Head of caudate nucleus (tissue), 42 donors: ENCODE data around the gene IKZF4.
"Not testable (repeated sequence)": the region's sequence is repeated elsewhere in the genome, so short reads cannot be mapped to it uniquely, and the experiment has no call there.

ENCODE experiments used
- DNase-seq, 42 donors: peaks; one replicate each; pipeline versions ENCODE4 v3.0.0 to v3.0.0-alpha.2; 2020 to 2021; ENCODE audit warnings: mixed read lengths in 7 of 42
- intact Hi-C: fragments of 100-400 bp; cut with DNase I; formaldehyde crosslinking; loops from one replicate; pipeline ENCODE4 v1.15.0; 2022

IKZF4 gene

DNA sequence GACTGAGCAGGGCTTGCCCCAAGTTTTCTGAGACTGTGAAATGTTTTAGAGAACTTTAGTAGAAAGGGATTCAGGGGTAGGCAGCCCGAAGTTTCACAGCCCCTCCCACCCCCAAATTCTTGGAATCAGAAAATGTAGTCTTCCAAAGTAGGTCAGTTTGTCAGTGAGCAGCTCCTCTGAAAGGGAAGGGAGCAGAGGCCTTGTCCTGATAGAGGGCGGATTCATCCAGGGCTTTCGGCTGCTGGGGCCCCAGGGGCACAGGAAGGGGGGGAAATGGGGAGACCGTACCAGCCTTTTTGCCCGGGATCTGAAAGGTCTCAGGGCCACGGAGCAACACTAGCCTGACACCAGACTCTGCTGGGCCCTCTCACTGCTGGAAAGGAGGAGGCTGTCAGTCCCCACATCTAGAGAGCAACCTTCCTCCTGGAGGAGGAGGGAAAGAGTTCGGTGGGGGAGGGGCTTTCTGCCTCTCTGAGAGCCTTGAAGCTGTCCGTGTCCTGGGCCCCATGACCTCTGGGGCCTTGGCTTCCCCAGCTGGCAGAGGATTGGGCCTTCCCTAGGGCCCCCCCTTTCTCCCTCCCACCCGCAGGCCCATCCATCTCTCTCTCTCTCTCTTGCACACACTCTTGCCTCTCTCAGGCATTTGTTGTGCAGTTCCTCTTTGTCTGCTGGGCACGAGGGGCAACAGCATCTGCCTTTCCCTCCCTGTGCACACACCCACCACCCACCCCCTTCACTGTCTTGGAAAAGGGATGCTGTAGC lies at the start of gene IKZF4:
IKZF4 (plus strand) TSS at position 621 of the 762 bp plus-strand sequence. CDS start 451 bp downstream, outside the sequence.
- peak in 26 of 42 donors; percentile 8 to 69 (median 34) for DNase-seq
- intact Hi-C loops = no loop called here

DNA sequence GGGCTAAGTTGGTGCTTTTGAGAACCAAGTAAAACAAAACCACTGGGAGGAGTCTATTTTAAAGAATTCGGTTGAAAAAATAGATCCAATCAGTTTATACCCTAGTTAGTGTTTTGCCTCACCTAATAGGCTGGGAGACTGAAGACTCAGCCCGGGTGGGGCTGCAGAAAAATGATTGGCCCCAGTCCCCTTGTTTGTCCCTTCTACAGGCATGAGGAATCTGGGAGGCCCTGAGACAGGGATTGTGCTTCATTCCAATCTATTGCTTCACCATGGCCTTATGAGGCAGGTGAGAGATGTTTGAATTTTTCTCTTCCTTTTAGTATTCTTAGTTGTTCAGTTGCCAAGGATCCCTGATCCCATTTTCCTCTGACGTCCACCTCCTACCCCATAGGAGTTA lies 48.8 kb upstream of the IKZF4 start:
- intact Hi-C loops = loop anchor here (5.0 kb wide), 1 partner anchor 45 kb away; the partner anchor contains the start of gene PYM1

DNA sequence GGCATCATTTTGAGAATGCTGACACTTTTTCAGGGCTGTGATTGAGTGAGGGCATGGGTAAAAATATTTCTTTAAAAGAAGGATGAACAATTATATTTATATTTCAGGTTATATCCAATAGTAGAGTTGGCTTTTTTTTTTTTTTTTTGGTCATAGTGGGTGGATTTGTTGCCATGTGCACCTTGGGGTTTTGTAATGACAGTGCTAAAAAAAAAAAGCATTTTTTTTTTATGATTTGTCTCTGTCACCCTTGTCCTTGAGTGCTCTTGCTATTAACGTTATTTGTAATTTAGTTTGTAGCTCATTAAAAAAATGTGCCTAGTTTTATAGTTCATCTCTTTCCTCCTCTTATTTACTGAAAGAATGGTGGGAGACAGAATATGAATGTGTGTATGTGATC lies 48.4 kb upstream of the IKZF4 start:
- DNase-seq = no peak
- intact Hi-C loops = loop anchor here (5.0 kb wide), 1 partner anchor 45 kb away; the partner anchor contains the start of gene PYM1

More for the DNA sequence above, 48.8 kb upstream of the IKZF4 start:
- no peak for DNase-seq

DNA sequence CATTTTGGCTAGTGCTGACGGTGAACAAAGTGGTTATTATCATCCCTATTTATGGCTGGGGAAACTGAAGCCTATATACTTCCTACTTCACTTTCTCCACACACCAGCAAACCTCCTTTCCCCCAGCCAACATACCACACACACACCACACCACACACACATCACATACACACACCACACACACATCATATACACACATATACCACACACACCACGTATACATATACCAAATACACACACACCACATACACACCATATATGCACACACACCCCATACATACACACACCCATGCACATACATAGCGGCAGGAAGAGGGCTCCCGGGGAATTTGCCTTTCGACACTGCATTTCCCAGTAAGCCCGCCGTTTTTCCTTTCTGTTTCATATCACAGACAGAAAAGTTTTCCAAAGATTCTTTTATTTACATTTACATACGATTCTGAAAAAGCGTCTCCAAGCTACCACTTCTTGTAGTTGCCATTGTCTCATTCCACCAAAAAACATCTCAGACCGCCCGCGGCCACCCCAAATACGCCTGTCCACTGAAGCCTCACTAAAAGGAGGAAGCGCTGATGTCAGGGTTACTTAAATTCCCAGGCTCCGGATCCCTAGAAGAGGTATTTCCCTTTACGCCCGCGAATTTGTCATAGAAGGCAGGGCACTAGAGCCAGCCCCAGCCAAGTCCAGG lies 47.8 kb upstream of the IKZF4 start:
- peak in 13 of 42 donors; percentile 3 to 48 (median 31) for DNase-seq
- intact Hi-C loops = loop anchor here (5.0 kb wide), 1 partner anchor 46 kb away; the partner anchor contains the start of gene PYM1

DNA sequence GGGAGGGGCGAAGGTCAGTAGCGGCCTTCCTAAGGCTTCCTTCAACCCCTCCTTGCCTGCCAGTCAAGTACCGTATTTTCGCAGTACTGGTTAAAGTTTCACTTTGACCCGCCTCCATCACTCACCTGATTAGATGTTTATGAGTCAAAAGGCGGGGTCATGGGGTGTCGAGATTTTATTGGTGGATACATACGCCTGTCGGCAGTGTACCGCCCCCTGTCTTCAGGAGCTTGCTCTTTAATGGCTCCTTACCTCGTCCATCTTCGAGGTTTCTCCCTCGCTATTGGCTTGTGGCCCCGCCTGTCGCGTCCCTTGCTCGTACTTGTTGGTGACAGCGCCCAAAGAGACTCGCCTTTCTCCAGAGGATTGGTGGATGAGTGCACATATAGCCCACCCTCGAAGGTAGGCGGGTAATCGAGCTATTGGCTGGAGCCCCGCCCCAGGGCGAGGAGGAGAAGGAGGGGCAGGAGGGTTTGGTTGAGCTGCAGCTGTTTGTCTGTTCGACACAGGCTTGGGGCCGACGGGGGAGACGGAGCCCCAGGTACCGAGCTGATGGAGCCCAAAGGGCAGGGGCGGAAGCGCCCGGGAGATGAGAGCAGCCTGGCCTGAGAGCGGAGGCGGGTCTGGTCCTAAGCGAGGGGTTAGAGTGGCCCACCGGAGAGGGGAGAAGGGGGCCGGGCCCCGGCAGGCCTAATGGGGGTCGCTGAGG lies 47.1 kb upstream of the IKZF4 start, which contains the start of gene RAB5B:
RAB5B (plus strand) TSS at position 480 of the 709 bp plus-strand sequence. CDS start 12,883 bp downstream, outside the sequence.
- DNase-seq = peak; percentile 96 to 100 (median 100)
- intact Hi-C loops = loop anchor here (5.0 kb wide), 1 partner anchor 46 kb away; the partner anchor contains the start of gene PYM1

DNA sequence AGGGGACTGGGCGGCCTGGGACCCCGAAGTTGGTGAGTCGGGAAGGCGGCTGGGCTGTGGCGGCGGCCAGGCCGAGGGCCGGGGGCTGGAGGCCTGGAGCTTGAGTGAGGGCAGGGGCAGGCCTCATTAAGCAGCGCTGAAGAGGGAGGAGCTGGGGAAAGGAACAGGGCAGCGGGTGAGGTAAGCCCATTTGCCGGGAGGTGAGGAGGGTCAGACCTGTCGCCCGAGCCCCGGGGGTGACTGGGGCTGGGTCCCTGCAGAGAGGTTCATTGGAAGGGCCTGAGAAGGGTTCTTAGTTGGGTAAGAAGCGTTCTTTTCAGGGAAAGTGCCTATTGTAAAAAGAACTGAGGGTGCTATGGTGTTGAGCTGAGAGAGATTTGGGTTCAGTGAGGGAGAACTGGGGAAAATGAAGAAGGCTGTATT lies 46.5 kb upstream of the IKZF4 start:
- intact Hi-C loops = loop anchor here (5.0 kb wide), 1 partner anchor 47 kb away; the partner anchor contains the start of gene PYM1

DNA sequence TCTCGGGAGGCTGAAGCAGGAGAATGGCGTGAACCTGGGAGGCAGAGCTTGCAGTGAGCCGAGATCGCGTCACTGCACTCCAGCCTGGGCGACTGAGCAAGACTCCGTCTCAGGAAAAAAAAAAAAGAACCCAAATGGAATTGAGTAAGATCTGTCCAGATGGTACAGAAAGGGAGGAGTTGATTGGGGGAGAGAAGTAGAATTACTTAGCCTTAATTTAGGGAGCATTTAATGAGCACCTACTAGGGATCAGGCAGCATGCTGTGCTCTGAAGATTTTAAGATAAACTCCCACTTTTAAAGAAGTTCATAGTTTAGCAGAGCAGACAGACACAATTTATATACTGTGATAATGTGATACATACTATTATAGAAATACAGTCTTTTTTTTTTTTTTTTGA lies 42.5 kb upstream of the IKZF4 start:
- intact Hi-C loops = no loop called here
- DNase-seq = no peak

More for the DNA sequence above, 46.5 kb upstream of the IKZF4 start:
- peak in 11 of 42 donors; percentile 15 to 57 (median 31) for DNase-seq

DNA sequence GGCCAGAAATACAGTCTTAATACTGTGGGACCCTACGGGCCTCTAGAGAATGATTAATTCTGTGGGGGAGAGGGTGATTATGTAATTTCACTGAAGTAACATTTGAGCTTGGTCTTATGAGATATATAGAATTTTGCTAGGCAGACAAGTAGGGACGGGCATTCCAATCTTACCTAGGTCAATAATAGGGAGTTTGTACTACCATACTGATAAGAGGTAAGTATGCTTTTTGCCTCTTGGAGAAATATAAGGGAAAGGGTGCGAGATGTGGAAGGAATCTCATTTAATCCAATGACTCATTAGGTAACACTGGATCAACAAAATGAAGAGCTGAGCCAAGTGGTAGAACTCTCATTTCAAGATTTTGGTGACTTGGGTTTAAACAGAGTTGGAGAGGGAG lies 41.8 kb upstream of the IKZF4 start:
- DNase-seq = no peak
- intact Hi-C loops = no loop called here

DNA sequence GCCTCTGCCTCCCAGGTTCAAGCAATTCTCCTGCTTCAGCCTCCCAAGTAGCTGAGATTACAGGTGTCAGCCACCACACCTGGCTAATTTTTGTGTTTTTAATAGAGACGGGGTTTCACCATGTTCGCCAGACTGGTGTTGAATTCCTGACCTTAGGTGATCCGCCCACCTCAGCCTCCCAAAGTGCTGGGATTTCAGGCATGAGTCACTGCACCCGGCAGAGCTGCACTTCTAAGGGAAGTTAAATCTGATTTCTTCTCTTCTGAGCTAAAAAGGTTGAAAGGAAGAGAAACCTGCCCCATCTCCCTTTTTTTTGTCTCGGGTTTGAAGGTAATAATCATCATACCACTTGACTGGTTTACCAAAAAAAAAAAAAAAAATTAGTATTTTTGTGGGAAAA lies 39.0 kb upstream of the IKZF4 start:
- intact Hi-C loops = not testable (repeated sequence)
- peak in 35 of 42 donors; percentile 5 to 80 (median 53) for DNase-seq

DNA sequence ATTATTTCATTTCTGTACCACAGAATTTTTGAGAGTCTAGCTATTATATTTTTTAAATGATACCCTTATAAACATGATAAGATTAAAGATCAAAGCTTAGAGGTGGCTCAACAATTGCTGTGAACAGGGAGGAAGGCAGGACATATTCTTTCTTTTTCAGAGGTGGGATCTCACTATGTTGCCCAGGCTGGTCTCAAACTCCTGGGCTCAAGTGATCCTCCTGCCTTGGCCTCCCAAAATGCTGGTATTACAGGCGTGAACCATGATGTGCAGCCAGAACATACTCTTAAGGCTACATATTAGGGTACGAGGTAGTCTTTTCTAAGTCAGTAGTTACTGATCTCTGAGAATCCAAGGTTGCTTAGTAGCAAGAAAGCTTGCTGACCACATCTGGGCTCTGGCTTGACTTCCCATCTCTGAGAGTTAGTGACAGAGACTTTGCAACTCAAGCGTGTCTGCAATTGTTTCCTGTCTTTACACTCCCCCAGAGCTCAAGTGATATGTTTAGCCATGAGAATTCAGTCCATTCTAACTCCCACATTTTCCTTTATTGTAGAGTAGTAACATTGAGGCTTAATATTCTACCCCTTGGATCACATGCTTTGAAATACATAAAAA lies 38.4 kb upstream of the IKZF4 start:
- no peak for DNase-seq
- intact Hi-C loops = no loop called here

DNA sequence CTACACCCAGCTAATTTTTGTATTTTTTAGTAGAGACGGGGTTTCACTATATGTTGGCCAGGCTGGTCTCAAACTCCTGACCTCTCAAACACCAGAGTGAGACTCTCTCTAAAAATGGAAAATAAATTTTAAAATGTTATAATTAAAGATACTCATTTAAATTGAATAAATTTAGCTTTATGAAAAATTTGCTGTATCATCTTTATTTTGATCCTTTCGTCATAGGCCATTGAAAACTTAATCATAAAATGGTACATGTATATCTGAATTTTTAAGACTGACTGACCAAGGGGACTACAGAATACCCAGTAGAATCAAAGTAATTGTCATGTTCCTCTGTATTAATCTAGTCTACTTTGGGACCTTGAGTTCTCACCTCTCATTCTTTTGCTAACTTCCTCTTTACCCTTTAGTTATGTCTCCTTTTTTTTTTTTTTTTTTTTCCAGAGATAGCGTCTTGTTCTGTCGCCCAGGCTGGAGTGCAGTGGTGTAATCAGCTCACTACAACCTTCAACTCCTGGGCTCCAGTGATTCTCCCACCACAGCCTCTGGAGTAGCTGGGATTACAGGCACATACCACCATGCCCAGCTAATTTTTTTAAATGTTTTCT lies 37.5 kb upstream of the IKZF4 start:
- intact Hi-C loops = no loop called here
- DNase-seq = no peak

DNA sequence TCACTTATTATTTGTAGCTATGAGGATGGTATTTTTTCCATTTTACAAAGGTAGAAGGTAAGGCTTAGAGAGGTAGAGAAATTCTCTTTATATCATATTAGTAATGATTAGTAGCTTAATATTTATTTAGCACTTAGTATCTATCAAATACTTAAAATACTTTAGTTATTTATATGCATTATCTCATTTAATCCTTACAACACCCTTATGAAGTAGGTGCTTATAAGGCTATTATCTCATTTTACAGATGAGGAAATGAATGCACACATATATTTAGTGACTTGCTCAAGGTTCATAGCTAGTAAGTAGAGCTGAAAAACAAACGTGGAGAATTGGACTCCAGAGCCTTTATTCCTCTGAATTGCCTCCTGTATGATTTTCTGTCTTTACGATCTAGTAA lies 36.0 kb upstream of the IKZF4 start:
- no peak for DNase-seq
- intact Hi-C loops = no loop called here

DNA sequence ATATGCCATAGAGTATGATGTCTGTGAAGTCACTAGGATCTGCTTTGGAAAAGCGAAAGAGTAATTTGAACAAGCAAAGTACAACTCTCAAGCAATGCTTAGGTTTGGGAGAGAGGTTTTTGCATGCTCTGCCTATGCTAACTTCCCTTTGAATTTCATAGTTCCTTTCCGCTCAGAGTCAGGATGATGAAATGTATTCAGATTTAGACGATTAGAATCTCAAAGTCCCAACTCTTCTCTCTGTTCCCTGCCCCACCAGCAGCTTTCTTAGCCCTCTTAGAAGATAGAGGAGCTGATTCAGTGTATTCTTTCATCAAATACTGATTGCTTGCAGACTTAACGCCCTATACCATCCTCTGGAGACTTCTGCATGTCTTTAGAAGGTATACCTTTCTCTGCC lies 35.5 kb upstream of the IKZF4 start:
- intact Hi-C loops = no loop called here
- no peak for DNase-seq

DNA sequence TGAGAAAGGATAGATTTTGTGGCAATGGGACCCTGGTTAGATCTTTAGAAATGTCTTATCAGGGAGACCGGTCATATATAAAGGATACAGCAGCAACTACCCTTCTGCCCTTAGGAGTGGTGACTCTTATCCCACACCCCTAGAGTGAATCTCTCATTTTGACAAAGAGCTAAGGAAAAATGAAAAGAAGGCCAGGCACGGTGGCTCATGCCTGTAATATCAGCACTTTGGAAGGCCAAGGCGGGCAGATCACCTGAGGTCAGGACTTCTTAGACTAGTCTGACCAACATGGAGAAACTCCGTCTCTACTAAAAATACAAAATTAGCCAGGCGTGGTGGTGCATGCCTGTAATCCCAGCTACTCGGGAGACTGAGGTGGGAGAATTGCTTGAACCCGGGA lies 34.9 kb upstream of the IKZF4 start:
- DNase-seq, intact Hi-C loops: not testable (repeated sequence)

DNA sequence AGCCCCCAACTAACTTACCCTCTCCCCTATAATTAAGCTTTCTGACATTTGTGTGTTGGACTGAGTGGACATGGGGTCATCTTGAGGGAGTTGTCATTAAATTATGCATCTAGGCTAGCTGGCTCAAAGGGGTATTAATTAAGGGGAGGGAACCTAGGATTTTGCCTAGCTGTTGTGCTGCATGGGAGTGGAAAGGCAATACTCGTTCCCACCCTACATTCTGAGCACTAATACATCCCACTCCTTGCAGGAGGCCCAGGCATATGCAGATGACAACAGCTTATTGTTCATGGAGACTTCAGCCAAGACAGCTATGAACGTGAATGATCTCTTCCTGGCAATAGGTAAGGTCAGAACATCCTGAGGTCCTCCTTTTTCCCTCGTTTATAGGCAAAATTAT lies 29.7 kb upstream of the IKZF4 start:
- intact Hi-C loops = loop anchor here (10.0 kb wide), 1 partner anchor 114 kb away; the partner anchor contains the start of gene PA2G4

DNA sequence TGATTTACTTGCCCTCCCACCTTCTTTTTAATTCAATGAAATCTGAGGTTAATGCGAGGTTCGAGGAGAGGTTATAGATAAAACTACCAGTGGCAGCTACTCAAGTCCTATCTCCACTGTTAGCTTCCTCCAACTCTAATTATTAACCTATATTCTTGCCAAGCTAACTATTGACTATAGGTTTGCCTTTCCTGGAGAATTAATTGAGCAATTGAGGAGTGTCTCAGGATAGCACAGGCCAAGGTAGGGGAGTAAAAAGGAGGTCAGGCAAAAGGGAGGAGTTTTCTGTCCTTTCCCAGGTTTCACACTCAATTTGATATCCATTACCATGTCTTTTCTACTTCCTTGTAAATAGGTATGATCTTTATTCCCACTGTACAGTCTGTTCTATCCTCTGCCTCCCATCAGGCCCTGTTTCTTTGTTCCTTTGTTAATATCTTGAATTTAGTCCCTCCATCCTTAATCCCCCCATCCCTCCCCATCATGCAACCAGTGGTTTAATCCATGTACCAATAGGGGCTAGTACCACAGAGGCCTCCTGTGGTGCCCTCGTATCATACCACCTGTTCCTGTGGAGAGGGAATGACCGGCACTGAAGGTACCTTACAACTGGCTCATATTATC lies 27.5 kb upstream of the IKZF4 start:
- intact Hi-C loops = loop anchor here (10.0 kb wide), 1 partner anchor 111 kb away; the partner anchor contains the start of gene PA2G4
- DNase-seq = no peak

More for the DNA sequence above, 29.7 kb upstream of the IKZF4 start:
- DNase-seq = no peak

DNA sequence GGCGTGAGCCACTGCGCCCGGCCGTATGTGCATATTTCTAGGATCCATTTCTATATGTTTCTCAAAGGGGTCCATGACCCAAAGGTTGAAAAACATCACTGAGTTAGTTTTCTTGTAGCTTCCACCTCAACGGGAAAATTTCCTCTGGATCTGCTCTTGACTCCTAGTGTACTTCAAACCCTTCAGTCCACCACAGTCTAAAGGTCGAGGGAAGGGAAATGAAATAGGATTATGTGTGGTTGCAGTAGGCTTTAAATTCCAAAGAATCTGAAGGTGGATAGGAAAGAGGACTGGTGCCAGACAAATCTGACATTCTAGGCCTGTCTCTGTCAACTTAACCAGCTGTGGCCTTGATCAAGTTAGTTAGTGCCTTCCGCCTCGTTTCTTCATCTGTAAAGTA lies 25.5 kb upstream of the IKZF4 start:
- intact Hi-C loops = loop anchor here (5.0 to 10.0 kb wide), 2 partner anchors 47 to 109 kb away; partner anchors contain the start of genes PA2G4 and RPS26
- DNase-seq = no peak
